ENCODE measurements around the gene RBM4B.

The RBM4B gene

DNA sequence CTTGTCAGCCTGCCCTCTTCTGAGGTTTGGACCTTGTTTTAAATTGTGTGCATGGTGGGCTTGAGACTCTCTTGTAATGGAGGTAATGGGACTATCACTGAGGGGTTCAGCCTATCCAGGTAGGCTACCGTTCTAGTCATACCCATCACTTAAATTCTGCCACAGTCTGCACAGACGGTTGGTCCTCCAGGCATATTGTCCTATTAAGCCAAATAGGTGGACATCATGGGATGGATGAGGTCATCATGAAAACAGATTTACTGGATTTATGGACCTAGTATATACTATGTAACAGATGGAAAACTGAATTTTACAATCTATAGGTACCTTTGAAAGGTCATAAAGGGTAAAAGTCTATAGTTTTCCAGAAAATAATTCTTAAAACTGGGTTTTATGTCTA is 48.3 kb downstream of the RBM4B start:
- H3K27me3 ChIP-seq (ENCODE audit: insufficient read depth, poor library complexity, severe bottlenecking), result no peaks in the 10 kb centered on the region
- no peak overlapping the region for H3K4me3 ChIP-seq (replicated peaks; ENCODE audit: insufficient read depth, low read length)
- DNase-seq (ENCODE audit: low read depth in 1 of 2, low spot score in 1 of 2), result no peak
- TF ChIP-seq REST (IDR thresholded peaks at IDR 0.05; ENCODE audit: insufficient replicate concordance, low read depth) (no peak), SPI1 (IDR thresholded peaks at IDR 0.05; ENCODE audit: borderline replicate concordance, low read depth) (no peak), GABPA (IDR thresholded peaks at IDR 0.05; ENCODE audit: low read depth) (no peak), POLR2AphosphoS5 (IDR thresholded peaks at IDR 0.05; ENCODE audit: low read depth) (no peak)
- TF ChIP-seq, protein P1, sequence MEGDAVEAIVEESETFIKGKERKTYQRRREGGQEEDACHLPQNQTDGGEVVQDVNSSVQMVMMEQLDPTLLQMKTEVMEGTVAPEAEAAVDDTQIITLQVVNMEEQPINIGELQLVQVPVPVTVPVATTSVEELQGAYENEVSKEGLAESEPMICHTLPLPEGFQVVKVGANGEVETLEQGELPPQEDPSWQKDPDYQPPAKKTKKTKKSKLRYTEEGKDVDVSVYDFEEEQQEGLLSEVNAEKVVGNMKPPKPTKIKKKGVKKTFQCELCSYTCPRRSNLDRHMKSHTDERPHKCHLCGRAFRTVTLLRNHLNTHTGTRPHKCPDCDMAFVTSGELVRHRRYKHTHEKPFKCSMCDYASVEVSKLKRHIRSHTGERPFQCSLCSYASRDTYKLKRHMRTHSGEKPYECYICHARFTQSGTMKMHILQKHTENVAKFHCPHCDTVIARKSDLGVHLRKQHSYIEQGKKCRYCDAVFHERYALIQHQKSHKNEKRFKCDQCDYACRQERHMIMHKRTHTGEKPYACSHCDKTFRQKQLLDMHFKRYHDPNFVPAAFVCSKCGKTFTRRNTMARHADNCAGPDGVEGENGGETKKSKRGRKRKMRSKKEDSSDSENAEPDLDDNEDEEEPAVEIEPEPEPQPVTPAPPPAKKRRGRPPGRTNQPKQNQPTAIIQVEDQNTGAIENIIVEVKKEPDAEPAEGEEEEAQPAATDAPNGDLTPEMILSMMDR (IDR thresholded peaks at IDR 0.05; ENCODE audit: insufficient read depth, low read length), result no peak
- H3K27ac ChIP-seq (replicated peaks), result no peak overlapping the region

DNA sequence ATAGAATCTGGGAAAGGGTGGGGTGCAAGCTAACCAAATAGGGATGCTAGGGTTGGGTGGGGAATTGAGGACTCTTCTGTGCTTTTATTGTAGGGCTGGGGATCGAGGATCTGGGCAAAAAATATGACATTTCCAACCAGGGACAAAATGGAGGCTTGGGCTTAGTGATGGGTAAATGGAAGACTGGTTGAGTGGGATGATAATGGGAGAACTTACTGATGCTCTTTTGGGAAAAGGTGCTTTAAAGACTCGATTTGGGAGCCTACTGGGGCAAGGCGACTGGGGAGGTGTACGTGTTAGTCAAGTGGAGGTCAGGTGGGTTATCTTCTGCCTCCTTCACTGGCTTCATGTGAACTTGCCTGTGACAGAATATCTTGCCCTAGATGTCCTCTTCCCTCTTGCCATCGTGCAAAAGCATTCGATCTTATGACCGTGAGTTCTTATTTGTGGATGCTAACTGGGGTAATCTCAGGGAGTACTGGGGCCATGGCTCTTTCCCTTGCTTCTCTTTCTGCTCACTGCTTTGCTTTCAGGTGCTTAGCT is 49.6 kb downstream of the RBM4B start:
- Histone ChIP-seq H3K27ac (replicated peaks) (no peak overlapping the region), H3K27me3 (ENCODE audit: insufficient read depth, poor library complexity, severe bottlenecking) (no peaks in the 10 kb centered on the region), H3K4me3 (replicated peaks; ENCODE audit: insufficient read depth, low read length) (no peak overlapping the region)
- TF ChIP-seq, protein P1 (IDR thresholded peaks at IDR 0.05; ENCODE audit: insufficient read depth, low read length), result no peak
- TF ChIP-seq POLR2AphosphoS5 (IDR thresholded peaks at IDR 0.05; ENCODE audit: low read depth), result no peak
- no peak for DNase-seq (ENCODE audit: low read depth in 1 of 2, low spot score in 1 of 2)

DNA sequence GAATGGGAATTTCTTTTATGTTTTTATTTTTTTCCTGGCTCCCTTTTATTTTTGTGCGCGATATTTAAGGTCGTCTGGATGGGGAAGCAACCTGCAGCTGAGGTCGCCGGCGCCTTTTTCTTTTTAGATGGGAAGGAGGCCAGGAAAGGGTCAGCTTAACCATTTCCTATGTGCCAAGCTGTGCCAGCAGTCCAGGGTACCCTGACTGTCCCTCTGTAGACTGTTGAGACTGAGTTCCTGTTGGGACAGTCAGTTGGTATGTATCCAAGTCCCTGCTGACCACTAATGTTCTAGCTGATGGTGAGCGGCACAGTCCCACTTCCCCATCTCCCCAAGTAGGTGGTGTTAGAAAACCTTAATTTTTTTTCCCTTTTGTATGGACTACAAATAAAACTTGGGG is 50.8 kb downstream of the RBM4B start:
- H3K27ac ChIP-seq (replicated peaks), result no peak overlapping the region
- H3K4me3 ChIP-seq (replicated peaks; ENCODE audit: insufficient read depth, low read length), result no peak overlapping the region
- DNase-seq (ENCODE audit: low read depth in 1 of 2, low spot score in 1 of 2), result no peak
- TF ChIP-seq REST (IDR thresholded peaks at IDR 0.05; ENCODE audit: insufficient replicate concordance, low read depth), result no peak
- no peak for TF ChIP-seq GABPA (IDR thresholded peaks at IDR 0.05; ENCODE audit: low read depth)
- TF ChIP-seq, protein P1 (IDR thresholded peaks at IDR 0.05; ENCODE audit: insufficient read depth, low read length), result no peak
- TF ChIP-seq POLR2AphosphoS5 (IDR thresholded peaks at IDR 0.05; ENCODE audit: low read depth), result no peak
- TF ChIP-seq SPI1 (IDR thresholded peaks at IDR 0.05; ENCODE audit: borderline replicate concordance, low read depth), result no peak
- H3K27me3 ChIP-seq (ENCODE audit: insufficient read depth, poor library complexity, severe bottlenecking), result no peaks in the 10 kb centered on the region

- H3K4me3 ChIP-seq (replicated peaks; ENCODE audit: insufficient read depth, low read length), result no peak overlapping the region
- H3K27me3 ChIP-seq (ENCODE audit: insufficient read depth, poor library complexity, severe bottlenecking), result no peaks in the 10 kb centered on the region
- DNase-seq (ENCODE audit: low read depth in 1 of 2, low spot score in 1 of 2), result no peak
- no peak overlapping the region for H3K27ac ChIP-seq (replicated peaks)
- TF ChIP-seq GABPA (IDR thresholded peaks at IDR 0.05; ENCODE audit: low read depth) (no peak), POLR2AphosphoS5 (IDR thresholded peaks at IDR 0.05; ENCODE audit: low read depth) (no peak), SPI1 (IDR thresholded peaks at IDR 0.05; ENCODE audit: borderline replicate concordance, low read depth) (no peak)
Measured at GRCh38 chr11:66626382-66626781, 51.3 kb downstream of the RBM4B start.
